OCI-LY3 (cell line): ENCODE results near the gene NR6A1.

Experiments
- H2AFZ ChIP-seq: fragments of 200-600, 300-600 bp; shearing (Covaris generic); 2 replicates; pipeline ENCODE4 v1.6.0; 2014; ENCODE audit warnings: antibody characterized with exemption, low read depth, low read length
- H3K27ac ChIP-seq: fragments of 200-600, 300-600 bp; sonication (generic); 2 replicates; pipeline ENCODE4 v1.5.1; 2014; ENCODE audit warnings: mild to moderate bottlenecking, low read length, moderate library complexity, mixed read lengths
- H3K27me3 ChIP-seq: fragments of 200-600, 300-600 bp; sonication (generic); 2 replicates; pipeline ENCODE4 v1.6.1; 2014; ENCODE audit warnings: low read depth, low read length, mixed read lengths
- H3K36me3 ChIP-seq: fragments of 200-600, 300-600 bp; sonication (generic); replicated peaks from 2 replicates; pipeline ENCODE3; 2014; ENCODE audit warnings: low read depth, low read length, mixed read lengths
- H3K4me1 ChIP-seq: fragments of 300-600, 200-600 bp; sonication (generic); 2 replicates; pipeline ENCODE4 v1.6.1; 2014; ENCODE audit warnings: low read length, mixed read lengths
- H3K4me2 ChIP-seq: fragments of 200-600, 300-600 bp; sonication (generic); 2 replicates; pipeline ENCODE4 v1.6.1; 2014; ENCODE audit warnings: low read length, mixed read lengths
- H3K4me3 ChIP-seq: fragments of 300-600, 200-600 bp; sonication (generic); 2 replicates; pipeline ENCODE4 v1.5.1; 2014; ENCODE audit warnings: antibody characterized with exemption, mild to moderate bottlenecking, low read length, moderate library complexity
- H3K79me2 ChIP-seq: fragments of 300-600, 200-600 bp; shearing (Covaris generic); 2 replicates; pipeline ENCODE4 v1.6.1; 2014; ENCODE audit warnings: mild to moderate bottlenecking, low read length, mixed read lengths
- H3K9ac ChIP-seq: fragments of 300-600, 200-600 bp; shearing (Covaris generic); 2 replicates; pipeline ENCODE4 v1.6.0; 2014; ENCODE audit warnings: mild to moderate bottlenecking, low read length, moderate library complexity
- H3K9me3 ChIP-seq: fragments of 200-600, 300-600 bp; shearing (Covaris generic); 2 replicates; pipeline ENCODE4 v1.6.1; 2014; ENCODE audit warnings: low read length, mixed read lengths; ENCODE audit not compliant: insufficient read depth
- H4K20me1 ChIP-seq: fragments of 200-600, 300-600 bp; sonication (generic); 2 replicates; pipeline ENCODE4 v1.6.1; 2016; ENCODE audit warnings: low read length, mixed read lengths; ENCODE audit not compliant: insufficient read depth
- EZH2phosphoT487 ChIP-seq: fragments of 200-600 bp; shearing (Covaris generic); IDR thresholded peaks from 2 replicates; pipeline ENCODE4 v1.6.1; 2018; ENCODE audit warnings: antibody characterized with exemption, mixed run types, low read depth
- TF ChIP-seq, protein P1 (sequence below): fragments of 200-600, 300-600 bp; sonication (generic); IDR thresholded peaks from 2 replicates; pipeline ENCODE4 v1.5.1; 2014; ENCODE audit warnings: antibody characterized with exemption, low read length, low read depth

The NR6A1 gene

DNA sequence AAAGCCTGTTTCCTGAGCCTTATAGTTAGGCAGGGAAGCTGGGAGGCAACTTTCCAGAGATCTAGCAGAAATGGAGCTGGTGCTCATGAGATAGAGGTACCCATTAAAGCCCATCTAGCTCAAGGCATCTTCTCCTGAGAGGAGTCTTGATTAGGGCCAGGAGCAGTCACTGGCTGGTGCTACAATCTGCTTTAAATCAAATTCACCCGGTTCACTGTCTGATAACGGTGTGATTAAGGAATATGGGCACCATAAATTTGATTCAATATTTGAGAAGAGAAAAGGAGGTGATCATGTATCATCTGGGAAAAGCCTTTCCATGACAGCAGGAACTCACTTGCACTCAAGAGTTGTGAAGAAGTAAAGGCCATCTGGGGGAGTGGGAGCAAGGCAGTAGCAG lies 240.0 kb downstream of the NR6A1 start:
- TF ChIP-seq, protein P1, sequence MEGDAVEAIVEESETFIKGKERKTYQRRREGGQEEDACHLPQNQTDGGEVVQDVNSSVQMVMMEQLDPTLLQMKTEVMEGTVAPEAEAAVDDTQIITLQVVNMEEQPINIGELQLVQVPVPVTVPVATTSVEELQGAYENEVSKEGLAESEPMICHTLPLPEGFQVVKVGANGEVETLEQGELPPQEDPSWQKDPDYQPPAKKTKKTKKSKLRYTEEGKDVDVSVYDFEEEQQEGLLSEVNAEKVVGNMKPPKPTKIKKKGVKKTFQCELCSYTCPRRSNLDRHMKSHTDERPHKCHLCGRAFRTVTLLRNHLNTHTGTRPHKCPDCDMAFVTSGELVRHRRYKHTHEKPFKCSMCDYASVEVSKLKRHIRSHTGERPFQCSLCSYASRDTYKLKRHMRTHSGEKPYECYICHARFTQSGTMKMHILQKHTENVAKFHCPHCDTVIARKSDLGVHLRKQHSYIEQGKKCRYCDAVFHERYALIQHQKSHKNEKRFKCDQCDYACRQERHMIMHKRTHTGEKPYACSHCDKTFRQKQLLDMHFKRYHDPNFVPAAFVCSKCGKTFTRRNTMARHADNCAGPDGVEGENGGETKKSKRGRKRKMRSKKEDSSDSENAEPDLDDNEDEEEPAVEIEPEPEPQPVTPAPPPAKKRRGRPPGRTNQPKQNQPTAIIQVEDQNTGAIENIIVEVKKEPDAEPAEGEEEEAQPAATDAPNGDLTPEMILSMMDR: no peak
- TF ChIP-seq EZH2phosphoT487: no peak
- H3K27me3 ChIP-seq: no peaks in the 10 kb centered on the region
- H3K27ac ChIP-seq: no peak overlapping the region
- no peaks in the 10 kb centered on the region for H3K4me1 ChIP-seq
- no peaks in the 10 kb centered on the region for H3K9me3 ChIP-seq
- peaks cover 27% of the 10 kb centered on the region for H3K36me3 ChIP-seq
- no peak overlapping the region for H2AFZ ChIP-seq
- no peak overlapping the region for H3K9ac ChIP-seq
- no peak overlapping the region for H3K4me2 ChIP-seq
- H3K4me3 ChIP-seq: no peak overlapping the region
- H3K79me2 ChIP-seq: no peaks in the 10 kb centered on the region
- H4K20me1 ChIP-seq: no peaks in the 10 kb centered on the region; the same call in 1 of the 2 replicates

DNA sequence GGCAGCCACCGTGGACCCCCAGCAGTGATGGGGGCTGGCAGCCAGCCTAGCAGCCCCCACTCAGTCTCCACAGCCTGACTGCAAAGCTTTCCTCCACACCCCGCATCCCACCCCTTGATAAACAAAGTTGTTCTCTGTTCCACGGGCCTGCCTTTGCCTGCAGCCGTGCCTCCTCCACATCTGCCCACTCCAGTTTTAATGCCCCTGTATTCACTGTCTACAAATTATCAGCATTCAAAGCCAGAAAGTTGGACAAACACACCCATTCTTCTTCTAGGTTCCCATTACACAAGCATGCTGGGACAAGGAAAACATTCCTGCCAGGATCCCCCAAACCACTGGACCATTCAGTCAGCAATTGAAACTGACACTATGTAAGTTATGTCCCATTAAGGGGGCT lies 240.9 kb downstream of the NR6A1 start:
- H3K27ac ChIP-seq: no peak overlapping the region
- no peaks in the 10 kb centered on the region for H3K9me3 ChIP-seq
- H4K20me1 ChIP-seq: no peaks in the 10 kb centered on the region; the same call in 1 of the 2 replicates
- no peak overlapping the region for H3K4me2 ChIP-seq
- TF ChIP-seq EZH2phosphoT487: no peak
- TF ChIP-seq, protein P1: no peak
- H3K4me1 ChIP-seq: no peaks in the 10 kb centered on the region
- H3K4me3 ChIP-seq: no peak overlapping the region
- H3K27me3 ChIP-seq: no peaks in the 10 kb centered on the region
- no peak overlapping the region for H2AFZ ChIP-seq
- no peak overlapping the region for H3K9ac ChIP-seq
- H3K79me2 ChIP-seq: no peaks in the 10 kb centered on the region
- H3K36me3 ChIP-seq: peaks cover 22% of the 10 kb centered on the region

DNA sequence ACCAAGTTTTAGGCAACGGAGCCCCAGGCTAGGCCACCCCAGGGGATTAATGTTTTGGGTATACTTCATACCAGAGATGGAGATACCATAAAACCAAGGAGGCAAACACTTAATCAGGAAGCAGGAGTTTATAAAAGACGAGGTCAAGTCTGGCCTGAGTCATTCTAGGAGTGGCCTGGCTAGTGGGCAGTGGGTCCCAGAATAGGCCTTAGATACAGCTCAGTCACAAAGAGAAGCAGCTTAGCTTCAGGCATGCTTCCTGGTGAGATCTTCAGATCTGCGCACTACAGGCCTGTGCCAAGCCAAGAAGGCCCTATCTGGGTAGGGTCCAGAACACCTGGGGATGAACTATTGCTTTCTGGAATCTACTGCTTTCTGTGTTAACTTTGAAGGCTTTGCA lies 243.3 kb downstream of the NR6A1 start:
- Histone ChIP-seq H2AFZ (no peak overlapping the region), H4K20me1 (no peaks in the 10 kb centered on the region; the same call in 1 of the 2 replicates), H3K27me3 (no peaks in the 10 kb centered on the region), H3K9me3 (no peaks in the 10 kb centered on the region), H3K9ac (no peak overlapping the region), H3K27ac (no peak overlapping the region), H3K4me2 (no peak overlapping the region), H3K4me3 (no peak overlapping the region), H3K4me1 (no peaks in the 10 kb centered on the region), H3K36me3 (peaks cover 20% of the 10 kb centered on the region), H3K79me2 (no peaks in the 10 kb centered on the region)
- TF ChIP-seq EZH2phosphoT487: no peak
- TF ChIP-seq, protein P1: no peak

DNA sequence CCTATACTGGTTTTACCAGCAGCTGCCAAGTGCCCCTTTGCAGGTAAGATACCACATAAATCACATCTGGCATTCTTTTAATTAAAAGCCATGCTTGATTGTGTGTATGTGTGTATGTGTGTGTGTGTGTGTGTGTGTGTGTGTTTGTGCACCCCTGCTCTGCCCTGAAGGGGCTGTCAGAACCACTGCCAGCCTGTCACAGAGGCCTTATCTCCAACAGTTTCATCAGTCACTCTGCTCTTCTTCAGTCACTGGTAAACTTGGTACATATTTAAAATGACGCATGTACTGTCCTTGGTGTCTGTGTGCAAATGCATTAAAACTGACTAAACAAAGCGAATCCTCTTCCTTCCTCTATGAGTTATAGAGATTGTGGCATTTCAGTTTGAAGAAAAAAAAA lies 244.9 kb downstream of the NR6A1 start:
- Histone ChIP-seq H3K27ac (no peak overlapping the region), H3K79me2 (no peaks in the 10 kb centered on the region), H4K20me1 (no peaks in the 10 kb centered on the region; the same call in 1 of the 2 replicates), H3K4me3 (no peak overlapping the region), H3K36me3 (peaks cover 15% of the 10 kb centered on the region), H3K4me1 (no peaks in the 10 kb centered on the region), H3K9me3 (no peaks in the 10 kb centered on the region), H3K27me3 (no peaks in the 10 kb centered on the region), H2AFZ (no peak overlapping the region), H3K4me2 (no peak overlapping the region), H3K9ac (no peak overlapping the region)
- TF ChIP-seq, protein P1: no peak
- TF ChIP-seq EZH2phosphoT487: no peak
